GM21390 (cell line): ENCODE data around the gene FLAD1.
"Not testable (repeated sequence)": the region's sequence is repeated elsewhere in the genome, so short reads cannot be mapped to it uniquely, and the experiment has no call there.

Experiments
- ATAC-seq: cut with Tn5 transposase; IDR thresholded peaks from one replicate; pipeline ENCODE4 v1.9.1; 2021; ENCODE audit not compliant: unreplicated experiment

FLAD1 gene

GRCh38 chr1:154988058-154988954, 5.2 kb downstream of the FLAD1 start:
- no peak for ATAC-seq

DNA sequence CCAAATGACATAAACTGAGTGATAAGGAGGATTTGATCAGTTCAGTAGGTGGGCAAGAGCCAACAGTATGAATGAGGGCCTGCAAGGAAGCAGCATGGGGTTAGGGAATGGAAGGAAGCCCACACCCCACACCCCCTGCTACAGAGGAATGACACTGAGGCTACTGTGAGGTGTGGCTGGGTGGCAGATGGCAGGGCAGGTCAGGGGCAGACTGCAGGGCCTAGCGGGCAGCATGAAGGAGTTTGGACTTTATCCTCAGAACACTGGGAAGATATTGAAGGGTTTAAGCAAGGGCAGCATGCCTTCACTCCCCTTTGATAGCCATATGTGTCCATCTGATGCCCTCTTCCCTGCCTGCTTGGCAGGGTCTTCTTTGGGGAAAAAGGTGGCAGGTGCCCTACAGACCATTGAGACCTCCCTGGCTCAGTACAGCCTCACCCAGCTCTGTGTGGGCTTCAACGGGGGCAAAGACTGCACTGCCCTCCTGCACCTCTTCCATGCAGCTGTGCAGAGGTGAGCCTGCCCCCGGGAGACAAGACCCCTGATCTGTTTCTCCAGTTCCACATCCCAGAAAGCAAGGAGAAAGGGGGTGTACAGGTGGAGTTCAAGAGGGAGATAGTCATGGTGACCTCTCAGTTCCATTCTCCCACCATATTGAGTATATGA, 6.2 kb downstream of the FLAD1 start:
- ATAC-seq: no peak

DNA sequence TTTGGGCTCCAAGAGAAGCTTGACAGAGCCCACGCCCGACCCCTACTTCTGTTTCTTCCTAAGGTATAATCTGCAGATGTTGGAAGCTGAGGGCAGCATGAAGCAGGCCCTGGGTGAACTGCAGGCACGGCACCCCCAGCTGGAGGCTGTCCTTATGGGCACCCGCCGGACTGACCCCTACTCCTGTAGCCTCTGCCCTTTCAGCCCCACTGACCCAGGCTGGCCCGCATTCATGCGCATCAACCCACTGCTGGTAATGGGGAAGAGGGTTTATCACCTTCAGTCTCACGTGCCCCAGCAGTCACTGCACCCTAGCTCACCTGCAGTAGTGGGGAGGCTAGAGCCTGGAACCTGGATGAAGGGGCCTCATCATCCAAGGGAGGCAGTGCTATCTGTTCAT, 7.1 kb downstream of the FLAD1 start:
- ATAC-seq: no peak

DNA sequence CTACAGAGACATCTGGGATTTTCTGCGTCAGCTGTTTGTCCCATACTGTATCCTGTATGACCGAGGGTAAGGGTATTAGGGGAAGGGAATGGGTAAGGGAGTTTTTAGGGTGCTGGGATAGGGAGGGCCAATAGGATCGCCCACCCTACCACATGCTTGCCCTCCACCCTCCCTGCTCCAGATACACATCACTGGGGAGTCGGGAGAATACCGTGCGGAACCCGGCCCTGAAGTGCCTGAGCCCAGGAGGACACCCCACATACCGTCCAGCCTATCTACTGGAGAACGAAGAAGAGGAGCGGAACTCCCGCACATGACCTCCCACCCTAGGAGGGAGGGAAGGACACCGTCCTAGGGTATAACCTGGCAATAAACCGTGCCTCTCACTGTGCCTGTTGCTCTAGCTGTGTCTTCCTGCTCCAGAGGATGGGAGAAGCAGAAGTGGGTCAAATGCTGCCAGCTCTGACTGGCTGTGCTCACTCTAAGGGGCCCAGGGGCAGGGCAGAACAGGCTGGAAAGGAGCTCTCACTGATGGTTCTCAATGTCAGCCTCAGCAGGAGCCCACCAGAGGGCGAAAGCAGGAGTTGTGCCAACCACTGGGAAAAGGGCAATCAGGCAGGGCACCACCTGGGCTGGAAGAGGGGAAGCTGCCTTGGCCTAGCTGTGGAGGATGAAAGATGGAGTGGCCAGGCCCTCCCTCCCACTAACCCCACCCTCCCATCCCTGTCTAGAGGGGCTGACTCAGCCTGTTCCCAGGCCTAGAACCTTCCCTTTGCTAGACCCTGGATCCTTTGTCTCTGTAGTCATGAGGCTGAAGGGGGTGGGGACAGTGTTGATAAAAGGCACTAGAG, 9.8 kb downstream of the FLAD1 start:
- no peak for ATAC-seq

DNA sequence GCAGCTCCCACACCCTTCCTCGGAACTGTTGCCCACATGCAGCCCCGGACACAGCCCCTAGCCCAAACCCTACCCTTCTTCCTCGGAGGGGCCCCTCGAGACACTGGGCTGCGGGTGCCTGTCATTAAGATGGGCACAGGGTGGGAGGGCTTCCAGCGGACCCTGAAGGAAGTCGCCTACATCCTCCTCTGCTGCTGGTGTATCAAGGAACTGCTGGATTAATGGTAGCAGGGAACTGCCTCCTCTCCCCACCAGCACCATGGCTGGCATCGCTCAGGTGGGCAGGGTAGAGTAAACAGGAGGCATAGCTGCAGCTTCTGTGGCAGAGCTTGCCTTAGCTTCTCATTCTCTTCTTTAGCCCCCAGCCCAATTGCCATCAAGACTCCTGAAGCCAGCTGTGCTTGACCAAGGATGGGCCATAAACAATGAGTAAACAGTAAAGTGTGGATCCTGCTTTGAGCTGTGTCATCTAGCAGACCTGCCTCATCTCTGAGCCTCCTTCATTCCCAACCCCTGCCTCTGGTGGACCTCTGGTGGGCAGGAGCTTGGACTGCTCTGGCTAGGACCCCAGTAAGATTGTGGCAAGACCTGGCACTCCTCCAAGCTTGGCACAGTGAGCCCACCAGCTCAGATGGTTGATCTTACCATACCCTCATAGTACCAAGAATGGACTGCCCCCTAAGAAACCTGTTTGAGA, 10.6 kb downstream of the FLAD1 start, which contains the start of gene LENEP:
Gene LENEP (plus strand): TSS at position 15 of the 697 bp plus-strand sequence. CDS start 22 bp downstream, at position 37.
- ATAC-seq: no peak

DNA sequence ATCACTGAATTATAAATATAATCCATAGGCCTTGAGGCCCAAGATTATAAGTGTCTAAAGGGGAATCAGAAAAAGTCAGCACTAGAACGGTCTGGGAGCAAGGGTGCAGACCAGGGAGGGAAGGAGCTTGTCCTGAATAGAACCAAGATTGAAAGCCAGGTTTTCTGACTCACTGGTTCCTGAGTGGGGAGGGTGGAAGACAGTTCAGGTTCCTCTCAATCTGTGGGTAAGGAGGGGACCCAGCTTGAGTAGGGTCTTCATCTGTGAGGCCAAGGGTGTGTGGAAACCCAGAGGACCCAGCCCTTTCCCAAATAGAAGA, 11.1 kb downstream of the FLAD1 start:
- ATAC-seq: no peak

- ATAC-seq: no peak
Observed at GRCh38 chr1:154994591-154994990, 11.4 kb downstream of the FLAD1 start.

GRCh38 chr1:154995301-154995983, 12.3 kb downstream of the FLAD1 start:
- ATAC-seq: not testable (repeated sequence)

GRCh38 chr1:154996966-154997701, 14.0 kb downstream of the FLAD1 start:
- no peak for ATAC-seq

- ATAC-seq: no peak
Observed at GRCh38 chr1:154998201-154998780, 15.1 kb downstream of the FLAD1 start.

GRCh38 chr1:154998818-154999570, 15.8 kb downstream of the FLAD1 start:
- ATAC-seq: no peak

DNA sequence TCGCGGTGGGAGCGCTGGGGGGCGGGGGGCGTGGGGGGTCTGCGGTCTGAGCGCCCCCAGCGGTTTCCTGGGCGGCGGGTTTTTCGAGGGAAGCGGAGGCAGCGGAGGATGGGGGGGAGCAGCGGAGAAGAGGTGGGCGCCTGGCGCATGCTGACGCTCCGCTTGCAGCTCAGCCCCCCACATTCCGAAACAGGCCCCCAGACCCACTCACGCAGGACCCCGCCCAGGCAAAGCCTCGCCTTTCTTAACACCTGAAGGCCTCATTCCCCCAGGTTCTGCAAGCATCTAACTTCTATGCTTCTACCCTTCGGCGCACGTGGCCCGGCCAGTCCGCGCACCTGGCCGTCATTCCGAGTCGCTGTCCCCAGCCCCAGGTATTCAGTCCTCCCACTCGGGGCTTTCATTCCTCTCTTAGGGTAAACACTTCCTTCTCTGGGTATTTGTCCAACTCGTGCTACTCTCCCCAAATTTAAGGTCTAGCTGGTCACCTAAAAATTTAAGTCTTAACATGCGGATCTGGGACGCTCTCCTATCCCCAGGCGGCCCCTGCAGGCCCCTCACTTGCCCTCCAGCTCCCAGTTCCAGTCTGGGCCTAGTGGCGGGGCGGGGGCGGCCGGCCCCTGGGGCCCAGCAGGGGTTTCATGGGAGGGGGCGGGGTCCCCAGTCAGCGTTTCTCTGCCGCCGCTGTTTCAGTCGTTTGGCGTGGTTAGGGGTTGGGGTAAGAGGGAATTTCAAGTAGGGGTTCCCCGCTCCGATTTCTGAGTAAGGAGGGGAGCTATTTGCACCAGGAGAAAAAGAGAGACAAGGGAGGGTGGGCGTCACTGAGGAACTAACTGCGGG, 16.6 kb downstream of the FLAD1 start:
- no peak for ATAC-seq

- ATAC-seq: no peak
Observed at GRCh38 chr1:155000411-155000725, 17.2 kb downstream of the FLAD1 start.

- ATAC-seq: peak; percentile 43
Observed at GRCh38 chr1:155000726-155001424, 17.7 kb downstream of the FLAD1 start.

DNA sequence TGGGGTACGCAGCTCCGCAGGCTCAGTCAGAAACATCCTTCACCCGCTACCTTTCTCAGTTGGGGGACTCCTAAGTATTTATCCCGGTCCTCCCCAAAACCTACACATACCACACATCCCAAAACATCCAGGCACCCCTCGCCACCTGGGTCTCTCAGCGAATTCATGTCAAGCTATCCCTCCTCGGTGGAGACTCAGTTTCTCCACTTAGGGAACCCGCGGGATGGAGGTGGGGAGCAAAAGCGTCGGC, 18.2 kb downstream of the FLAD1 start:
- no peak for ATAC-seq

DNA sequence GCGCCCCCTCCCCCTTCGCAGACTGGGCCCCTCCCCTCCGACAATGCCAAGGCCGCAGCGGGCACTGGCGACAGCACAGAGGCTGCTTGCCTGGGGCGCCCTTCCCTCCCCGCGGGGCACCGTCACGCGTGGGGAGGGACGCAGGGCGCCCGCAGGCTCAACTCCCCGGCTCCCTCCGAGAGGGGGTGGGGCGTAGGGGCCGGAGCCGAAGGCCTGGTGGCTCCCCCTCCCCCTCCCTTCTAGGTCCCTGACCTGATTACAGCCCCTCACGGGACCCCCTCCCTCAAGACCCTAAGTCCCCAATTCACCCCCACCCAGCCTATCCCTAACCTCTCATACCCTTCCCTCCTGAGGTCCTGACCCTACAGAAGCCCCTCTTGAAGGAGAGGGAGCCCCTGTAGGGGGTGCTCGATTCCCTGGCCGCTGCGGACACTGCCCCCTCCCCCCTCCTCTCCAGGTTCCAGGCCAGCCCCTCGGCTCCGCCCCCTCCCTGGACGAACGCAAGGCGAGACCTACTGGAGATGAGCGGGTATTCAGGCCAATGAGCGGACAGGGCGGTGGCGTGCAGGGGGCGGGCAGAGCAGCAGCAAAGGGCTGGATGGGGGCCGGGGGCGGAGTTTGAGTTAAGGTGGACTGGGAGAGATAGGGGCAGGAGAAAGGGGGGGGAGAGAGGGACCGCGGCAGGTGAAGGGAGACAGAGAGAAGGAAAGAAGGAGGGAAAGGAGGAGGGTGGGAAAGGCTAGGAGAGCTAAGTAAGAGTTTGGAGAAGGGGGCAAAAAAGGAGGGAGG, 18.7 kb downstream of the FLAD1 start:
- ATAC-seq: no peak
